DND-41 (cell line): ENCODE results near the gene POLE2.

ENCODE experiments used
- CTCF ChIP-seq: IDR thresholded peaks from 2 replicates; pipeline ENCODE4 v1.5.1; 2012; ENCODE audit warnings: borderline replicate concordance, low read length, moderate library complexity, mild to moderate bottlenecking; ENCODE audit not compliant: poor library complexity, severe bottlenecking; ENCODE audit errors: extremely low read depth
- EZH2 ChIP-seq: IDR thresholded peaks from 3 replicates; pipeline ENCODE4 v1.6.1; 2012; ENCODE audit warnings: borderline replicate concordance, low read depth, mild to moderate bottlenecking, moderate library complexity, low read length, inconsistent platforms; ENCODE audit not compliant: severe bottlenecking

- TF ChIP-seq CTCF (no peak), EZH2 (no peak)
Observed at GRCh38 chr14:49670475-49670874, 17.5 kb downstream of the POLE2 start.
